HL-60 (cell line): Measurements from ENCODE around the gene MVD.
A peak's percentile ranks its signal among the peaks of the same experiment; 100 is the strongest.

Experiments used
- DNase-seq, 2 experiments: peaks; one replicate each; pipeline ENCODE4 v3.0.0-alpha.2; 2010 to 2020; ENCODE audit warnings: low read depth in 1 of 2, low spot score in 1 of 2
- H3K27ac ChIP-seq: fragments of 250-450 bp; sonication (Bioruptor Pico); replicated peaks from 2 replicates; pipeline ENCODE4 v1.5.1; 2020; ENCODE audit warnings: mild to moderate bottlenecking, moderate library complexity
- H3K27me3 ChIP-seq: fragments of 250-450 bp; sonication (Bioruptor Pico); 2 replicates; pipeline ENCODE4 v1.5.1; 2021; ENCODE audit warnings: mild to moderate bottlenecking, moderate library complexity; ENCODE audit not compliant: insufficient read depth, poor library complexity, severe bottlenecking
- H3K4me3 ChIP-seq: replicated peaks from 2 replicates; pipeline ENCODE4 v1.5.1; 2011; ENCODE audit warnings: mild to moderate bottlenecking, control low read depth, low read length; ENCODE audit not compliant: insufficient read depth
- GABPA ChIP-seq: IDR thresholded peaks from 2 replicates; pipeline ENCODE4 v1.6.1; 2012; ENCODE audit warnings: low read depth
- POLR2AphosphoS5 ChIP-seq: IDR thresholded peaks from 2 replicates; pipeline ENCODE4 v1.6.1; 2012; ENCODE audit warnings: low read depth
- SPI1 ChIP-seq: IDR thresholded peaks from 2 replicates; pipeline ENCODE4 v1.6.1; 2012; ENCODE audit warnings: low read depth, mild to moderate bottlenecking, borderline replicate concordance
- TF ChIP-seq, protein P1 (sequence below): IDR thresholded peaks from one replicate; pipeline ENCODE4 v1.5.1; 2011; ENCODE audit warnings: low read length, control low read depth, inconsistent platforms; ENCODE audit not compliant: insufficient read depth
- TF ChIP-seq, protein P2 (sequence below): IDR thresholded peaks from 2 replicates; pipeline ENCODE4 v1.6.1; 2012; ENCODE audit warnings: low read depth; ENCODE audit not compliant: insufficient replicate concordance

The MVD gene

DNA sequence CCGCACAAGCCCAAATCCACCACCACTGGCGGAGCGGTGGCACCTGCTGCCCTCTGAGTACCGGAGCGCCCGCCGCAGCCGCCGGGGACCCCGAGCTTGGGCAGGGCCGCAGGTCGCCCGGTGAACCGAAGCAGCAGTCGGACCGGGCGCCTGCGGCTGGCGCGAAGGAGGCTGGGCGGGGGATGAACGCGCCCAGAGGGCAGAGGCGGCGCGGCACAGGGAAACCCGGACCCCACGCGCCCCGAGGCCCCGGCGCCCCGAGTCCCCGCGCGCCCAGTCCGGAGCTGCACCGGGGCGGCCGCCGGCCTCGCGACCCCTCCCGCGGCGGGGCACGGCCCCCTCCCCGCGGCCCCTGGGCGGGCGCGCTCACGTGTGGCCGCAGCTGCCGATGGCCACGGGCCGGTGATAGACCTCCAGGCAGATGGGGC lies 42.9 kb upstream of the MVD start:
- no peak for DNase-seq
- peak overlapping the region; percentile 90 for H3K4me3 ChIP-seq
- peak overlapping the region; percentile 94 for H3K27ac ChIP-seq
- H3K27me3 ChIP-seq = no peaks in the 10 kb centered on the region
- TF ChIP-seq GABPA (no peak), SPI1 (no peak), POLR2AphosphoS5 (no peak)
- TF ChIP-seq, protein P1, sequence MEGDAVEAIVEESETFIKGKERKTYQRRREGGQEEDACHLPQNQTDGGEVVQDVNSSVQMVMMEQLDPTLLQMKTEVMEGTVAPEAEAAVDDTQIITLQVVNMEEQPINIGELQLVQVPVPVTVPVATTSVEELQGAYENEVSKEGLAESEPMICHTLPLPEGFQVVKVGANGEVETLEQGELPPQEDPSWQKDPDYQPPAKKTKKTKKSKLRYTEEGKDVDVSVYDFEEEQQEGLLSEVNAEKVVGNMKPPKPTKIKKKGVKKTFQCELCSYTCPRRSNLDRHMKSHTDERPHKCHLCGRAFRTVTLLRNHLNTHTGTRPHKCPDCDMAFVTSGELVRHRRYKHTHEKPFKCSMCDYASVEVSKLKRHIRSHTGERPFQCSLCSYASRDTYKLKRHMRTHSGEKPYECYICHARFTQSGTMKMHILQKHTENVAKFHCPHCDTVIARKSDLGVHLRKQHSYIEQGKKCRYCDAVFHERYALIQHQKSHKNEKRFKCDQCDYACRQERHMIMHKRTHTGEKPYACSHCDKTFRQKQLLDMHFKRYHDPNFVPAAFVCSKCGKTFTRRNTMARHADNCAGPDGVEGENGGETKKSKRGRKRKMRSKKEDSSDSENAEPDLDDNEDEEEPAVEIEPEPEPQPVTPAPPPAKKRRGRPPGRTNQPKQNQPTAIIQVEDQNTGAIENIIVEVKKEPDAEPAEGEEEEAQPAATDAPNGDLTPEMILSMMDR = no peak
- TF ChIP-seq, protein P2, sequence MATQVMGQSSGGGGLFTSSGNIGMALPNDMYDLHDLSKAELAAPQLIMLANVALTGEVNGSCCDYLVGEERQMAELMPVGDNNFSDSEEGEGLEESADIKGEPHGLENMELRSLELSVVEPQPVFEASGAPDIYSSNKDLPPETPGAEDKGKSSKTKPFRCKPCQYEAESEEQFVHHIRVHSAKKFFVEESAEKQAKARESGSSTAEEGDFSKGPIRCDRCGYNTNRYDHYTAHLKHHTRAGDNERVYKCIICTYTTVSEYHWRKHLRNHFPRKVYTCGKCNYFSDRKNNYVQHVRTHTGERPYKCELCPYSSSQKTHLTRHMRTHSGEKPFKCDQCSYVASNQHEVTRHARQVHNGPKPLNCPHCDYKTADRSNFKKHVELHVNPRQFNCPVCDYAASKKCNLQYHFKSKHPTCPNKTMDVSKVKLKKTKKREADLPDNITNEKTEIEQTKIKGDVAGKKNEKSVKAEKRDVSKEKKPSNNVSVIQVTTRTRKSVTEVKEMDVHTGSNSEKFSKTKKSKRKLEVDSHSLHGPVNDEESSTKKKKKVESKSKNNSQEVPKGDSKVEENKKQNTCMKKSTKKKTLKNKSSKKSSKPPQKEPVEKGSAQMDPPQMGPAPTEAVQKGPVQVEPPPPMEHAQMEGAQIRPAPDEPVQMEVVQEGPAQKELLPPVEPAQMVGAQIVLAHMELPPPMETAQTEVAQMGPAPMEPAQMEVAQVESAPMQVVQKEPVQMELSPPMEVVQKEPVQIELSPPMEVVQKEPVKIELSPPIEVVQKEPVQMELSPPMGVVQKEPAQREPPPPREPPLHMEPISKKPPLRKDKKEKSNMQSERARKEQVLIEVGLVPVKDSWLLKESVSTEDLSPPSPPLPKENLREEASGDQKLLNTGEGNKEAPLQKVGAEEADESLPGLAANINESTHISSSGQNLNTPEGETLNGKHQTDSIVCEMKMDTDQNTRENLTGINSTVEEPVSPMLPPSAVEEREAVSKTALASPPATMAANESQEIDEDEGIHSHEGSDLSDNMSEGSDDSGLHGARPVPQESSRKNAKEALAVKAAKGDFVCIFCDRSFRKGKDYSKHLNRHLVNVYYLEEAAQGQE = no peak

DNA sequence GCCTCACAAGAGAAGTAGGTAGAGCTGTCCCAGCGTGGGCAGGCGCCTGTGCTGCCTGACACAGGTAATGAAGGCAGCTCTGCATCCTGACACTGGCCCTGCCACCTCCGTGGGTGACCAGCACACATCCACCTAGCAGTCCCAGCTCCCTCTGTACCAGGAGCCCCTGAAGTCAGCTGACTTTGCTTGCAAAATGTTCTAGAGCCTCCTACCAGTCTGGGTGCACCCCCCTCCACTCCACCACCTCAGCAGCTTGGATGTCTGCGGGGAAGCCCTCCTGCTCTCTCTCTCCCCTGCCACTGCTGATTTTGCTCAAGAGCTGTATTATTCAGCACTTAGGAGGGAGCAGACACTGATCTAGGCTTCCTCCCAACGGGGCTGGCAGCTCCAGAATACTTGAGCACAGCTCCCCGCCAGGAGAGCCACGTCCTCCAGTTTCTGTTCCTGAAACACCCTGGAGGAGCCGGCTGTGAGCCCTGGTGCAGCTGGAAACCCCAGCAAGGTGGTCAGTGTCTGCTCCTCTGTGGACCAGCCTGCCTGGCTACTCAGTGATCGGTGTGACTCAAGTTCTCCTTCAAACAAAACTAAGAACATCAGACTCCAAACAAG lies 42.3 kb upstream of the MVD start:
- Histone ChIP-seq H3K27ac (peak overlapping the region; percentile 94), H3K4me3 (peak overlapping the region; percentile 90), H3K27me3 (no peaks in the 10 kb centered on the region)
- DNase-seq = peak in 1 of 2 experiments; percentile 42
- TF ChIP-seq POLR2AphosphoS5 (no peak), SPI1 (no peak), GABPA (no peak)
- TF ChIP-seq, protein P2 = no peak
- TF ChIP-seq, protein P1 = no peak

DNA sequence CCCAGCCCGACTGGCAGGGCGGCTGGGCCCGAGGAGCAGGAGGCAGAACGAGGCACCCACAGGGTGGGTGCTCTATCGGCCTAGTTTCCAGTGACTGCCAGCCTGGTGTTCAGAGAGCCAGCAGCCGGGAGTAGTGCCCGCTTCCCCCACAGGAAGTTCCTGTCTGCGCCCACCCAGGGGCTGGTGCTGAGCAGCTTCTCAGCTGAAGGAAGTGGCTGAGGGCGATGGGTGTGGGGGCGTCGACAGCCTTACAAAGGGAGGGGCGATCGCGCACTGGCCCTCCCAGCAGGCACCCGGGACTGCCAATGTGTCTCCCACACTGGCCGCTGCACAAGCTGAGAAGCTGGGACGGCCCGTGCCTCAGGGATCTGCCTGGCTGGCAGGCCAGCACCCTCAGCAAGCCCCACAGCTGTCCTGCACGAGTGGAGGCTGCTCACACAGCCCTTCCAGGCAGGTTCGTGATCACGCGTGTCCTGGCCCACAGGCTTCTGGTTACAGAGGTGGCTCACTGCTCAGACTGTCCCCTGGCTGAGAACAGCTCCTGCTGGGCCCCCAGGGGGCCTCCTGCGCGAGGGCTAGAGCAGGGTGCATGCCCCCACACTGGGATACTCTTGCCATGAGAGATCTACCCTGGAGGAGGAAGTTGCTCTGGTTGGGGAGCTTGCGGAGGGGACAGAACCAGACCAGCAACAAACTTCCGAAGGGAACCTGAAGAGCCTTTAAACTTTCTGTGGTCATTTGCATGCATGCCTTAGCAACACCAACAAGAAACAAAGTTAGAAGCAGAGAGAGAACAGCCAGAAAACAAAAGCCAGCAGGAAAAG lies 40.8 kb upstream of the MVD start:
- peak overlapping the region; percentile 90 for H3K4me3 ChIP-seq
- H3K27me3 ChIP-seq = no peaks in the 10 kb centered on the region
- TF ChIP-seq, protein P1 = no peak
- 0 out of 2 replicates have a peak, but pooled peaks have one; percentile 35 for TF ChIP-seq GABPA
- TF ChIP-seq POLR2AphosphoS5 = peak; percentile 42; the same call in 1 of the 2 replicates
- peak; percentile 2; the same call in 1 of the 2 replicates for TF ChIP-seq SPI1
- TF ChIP-seq, protein P2 = no peak
- peak overlapping the region; percentile 94 for H3K27ac ChIP-seq
- DNase-seq = peak; percentile 64 to 76
